Islet precursor cell (in vitro differentiated cells): ENCODE results near the gene ARIH1.
A peak's percentile ranks its signal among the peaks of the same experiment; 100 is the strongest.
"Not testable (repeated sequence)": the region's sequence is repeated elsewhere in the genome, so short reads cannot be mapped to it uniquely, and the experiment has no call there.

ENCODE experiments used
- DNase-seq: peaks from one replicate; pipeline ENCODE4 v3.0.0-alpha.2; 2018

Gene ARIH1

DNA sequence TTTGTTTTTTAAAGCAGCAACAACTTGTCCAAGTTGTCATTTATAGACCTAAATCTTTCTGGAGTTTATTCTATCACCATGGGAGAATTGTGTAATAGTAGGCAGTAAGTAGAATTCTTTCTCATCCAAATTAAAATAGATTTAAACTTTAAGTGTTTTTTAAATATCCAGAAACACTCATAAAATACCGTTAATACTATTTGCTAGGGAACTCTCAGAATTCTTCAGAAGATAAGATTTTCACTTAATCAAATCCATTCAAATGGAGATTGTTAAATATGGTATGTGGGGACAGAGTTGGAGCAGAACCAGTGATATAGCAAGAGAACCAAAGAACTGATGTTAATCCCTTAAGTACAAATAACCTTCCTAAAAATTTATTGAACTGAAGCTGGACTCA, 71.0 kb downstream of the ARIH1 start:
- no peak for DNase-seq

DNA sequence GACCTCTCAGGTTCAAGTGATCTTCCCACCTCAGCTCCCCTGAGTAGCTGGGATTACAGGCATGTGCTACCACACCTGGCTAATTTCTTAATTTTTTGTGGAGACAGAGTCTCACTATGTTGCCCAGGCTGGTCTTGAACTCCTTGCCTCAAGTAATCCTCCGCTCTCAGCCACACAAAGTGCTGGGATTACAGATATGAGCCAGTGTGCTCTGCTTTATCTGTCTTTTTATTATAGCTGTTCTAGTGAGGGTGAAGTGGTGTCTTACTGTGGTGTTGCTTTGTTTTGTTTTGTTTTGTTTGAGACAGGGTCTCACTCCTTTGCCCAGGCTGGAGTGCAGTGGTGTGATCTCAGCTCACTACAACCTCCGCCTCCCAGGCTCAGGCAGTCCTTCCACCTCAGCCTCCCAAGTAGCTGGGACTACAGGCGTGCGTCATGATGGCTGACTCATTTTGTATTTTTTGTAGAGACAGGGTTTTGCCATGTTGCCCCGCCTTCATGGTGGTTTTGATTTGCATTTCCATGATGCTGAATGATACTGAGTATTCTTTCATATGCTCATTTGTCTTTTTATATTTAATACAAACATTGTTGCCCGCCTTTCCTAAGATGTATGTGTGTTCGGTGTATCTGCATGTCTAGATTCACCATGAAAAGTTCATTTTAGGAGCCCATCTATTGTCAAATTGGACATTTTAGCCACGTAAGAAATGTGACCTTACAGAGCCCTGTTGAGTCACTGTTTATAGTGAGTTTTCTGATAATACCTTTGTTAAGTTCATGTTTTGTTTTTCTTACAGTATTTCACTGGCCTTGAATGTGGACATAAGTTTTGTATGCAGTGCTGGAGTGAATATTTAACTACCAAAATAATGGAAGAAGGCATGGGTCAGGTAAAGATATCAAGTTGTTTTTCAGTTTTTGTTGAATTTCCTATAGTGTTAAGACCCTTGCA, 80.6 kb downstream of the ARIH1 start:
- DNase-seq = no peak

DNA sequence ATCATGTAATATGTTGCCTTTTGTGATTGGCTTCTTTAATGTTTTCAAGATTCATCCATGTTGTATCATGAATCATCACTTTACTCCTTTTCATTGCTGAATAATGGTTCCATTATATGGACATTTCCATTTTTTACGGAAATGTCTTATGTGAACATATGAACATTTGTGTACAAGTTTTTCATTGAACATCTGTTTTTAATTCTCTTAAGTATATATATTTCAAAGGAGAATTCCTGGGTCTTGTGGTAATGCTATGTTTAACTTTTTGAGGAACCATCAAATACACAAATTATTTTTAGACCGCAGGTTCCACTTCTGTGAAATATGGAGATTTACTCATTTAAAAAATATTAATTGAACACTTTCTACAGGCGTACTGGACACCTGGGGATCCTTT, 85.7 kb downstream of the ARIH1 start:
- no peak for DNase-seq

DNA sequence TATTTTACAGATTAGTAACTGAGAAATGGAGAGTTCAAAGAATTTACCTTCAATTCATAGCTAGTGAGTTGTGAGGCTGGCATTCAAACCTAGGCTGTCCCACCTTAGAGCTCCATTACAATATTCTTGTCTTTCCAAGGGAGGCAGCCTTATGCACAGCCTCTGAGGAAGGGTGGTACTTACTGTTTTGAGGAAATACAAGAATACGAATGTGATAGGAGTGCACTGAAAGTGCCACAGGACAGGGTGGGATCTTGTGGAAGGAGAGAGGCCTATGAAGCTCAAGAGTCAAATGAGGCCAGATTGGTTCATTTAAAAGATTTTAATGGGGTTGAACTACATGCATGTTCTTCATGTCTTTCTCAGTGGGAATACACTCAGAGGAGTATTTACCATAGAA, 86.3 kb downstream of the ARIH1 start:
- DNase-seq = no peak

DNA sequence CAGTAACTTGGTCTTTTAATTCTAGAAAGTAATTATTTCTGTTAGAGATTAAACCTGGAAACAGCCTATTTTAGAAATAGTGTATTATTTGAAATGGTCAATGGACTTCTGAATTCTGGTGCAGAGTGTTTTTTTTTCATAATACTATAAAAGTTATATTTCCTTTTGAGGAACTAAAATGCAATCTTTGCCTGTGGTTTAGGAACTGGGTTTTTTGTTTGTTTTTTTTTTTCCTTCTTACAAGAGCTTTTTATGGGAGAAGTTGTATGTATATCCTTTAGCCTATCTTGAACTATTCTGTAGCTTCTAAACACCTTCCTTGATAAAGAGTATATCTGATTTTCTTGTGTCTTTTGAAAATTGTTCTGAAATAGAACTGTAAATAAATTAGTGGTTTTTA, 88.3 kb downstream of the ARIH1 start:
- no peak for DNase-seq

DNA sequence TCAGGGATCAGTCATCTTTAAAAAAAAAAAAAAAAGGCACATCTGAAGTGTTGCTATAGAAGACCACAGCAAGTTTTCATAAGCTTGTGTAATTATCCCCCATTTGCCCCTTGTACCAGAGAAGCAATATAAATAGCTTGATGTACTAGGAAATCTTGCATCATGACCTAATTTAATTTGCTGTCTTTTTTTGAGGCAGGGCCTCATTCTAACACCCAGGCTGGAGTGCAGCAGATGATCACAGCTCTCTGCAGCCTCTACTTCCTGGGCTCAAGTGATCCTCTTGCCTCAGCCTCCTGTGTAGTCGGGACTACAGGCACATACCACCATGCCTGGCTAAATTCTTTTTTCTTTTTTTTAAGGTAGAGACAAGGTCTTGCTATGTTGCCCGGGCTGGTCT, 88.7 kb downstream of the ARIH1 start:
- DNase-seq = no peak

DNA sequence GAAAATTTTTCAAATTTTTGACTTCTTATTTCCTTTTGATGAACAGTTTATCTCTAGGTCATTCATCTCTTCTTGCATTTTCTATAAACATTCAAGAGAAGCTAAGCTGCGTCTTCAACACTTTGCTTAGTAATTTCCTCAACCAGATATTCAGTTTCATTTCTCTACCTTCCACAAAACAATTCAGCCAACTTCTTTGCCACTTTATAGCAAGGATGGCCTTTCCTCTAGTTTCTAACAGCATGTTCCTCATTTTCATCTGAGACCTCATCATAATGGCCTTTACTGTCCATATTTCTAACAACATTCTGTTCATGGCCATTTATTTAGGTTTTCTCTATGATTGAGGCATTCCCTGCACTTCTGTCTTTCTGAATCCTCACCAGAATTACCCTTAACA, 90.0 kb downstream of the ARIH1 start:
- DNase-seq = no peak

DNA sequence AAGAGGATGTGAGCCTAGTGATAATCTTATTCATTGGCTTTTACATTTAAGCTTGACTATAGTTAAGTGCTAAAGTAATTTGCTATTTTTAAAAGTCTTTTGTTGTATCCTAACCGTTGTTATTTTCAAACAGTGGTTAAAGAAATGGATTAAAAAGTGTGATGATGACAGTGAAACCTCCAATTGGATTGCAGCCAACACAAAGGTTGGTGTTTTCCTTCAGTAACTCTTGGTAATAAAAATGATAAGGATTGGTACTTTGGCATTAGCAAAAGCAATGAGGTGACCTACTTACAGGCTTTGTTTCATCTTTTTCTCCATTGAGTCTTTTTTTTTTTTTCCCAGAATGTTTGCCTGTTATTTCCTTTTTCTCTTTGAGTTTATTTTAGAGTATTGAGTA, 92.8 kb downstream of the ARIH1 start:
- no peak for DNase-seq

DNA sequence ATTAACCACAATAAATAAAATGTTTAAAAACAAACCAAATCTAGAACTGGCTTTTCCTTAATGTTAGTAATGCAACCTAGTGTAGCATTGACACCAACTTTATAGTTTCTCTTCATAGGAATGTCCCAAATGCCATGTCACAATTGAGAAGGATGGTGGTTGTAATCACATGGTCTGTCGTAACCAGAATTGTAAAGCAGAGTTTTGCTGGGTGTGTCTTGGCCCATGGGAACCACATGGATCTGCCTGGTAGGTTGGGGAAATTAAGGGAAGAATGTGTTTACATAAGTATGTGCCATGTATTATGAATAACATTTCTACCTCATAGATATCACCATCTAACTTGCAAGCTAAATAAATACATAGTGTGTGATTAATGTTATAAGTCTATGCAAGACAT, 95.9 kb downstream of the ARIH1 start:
- DNase-seq = no peak

DNA sequence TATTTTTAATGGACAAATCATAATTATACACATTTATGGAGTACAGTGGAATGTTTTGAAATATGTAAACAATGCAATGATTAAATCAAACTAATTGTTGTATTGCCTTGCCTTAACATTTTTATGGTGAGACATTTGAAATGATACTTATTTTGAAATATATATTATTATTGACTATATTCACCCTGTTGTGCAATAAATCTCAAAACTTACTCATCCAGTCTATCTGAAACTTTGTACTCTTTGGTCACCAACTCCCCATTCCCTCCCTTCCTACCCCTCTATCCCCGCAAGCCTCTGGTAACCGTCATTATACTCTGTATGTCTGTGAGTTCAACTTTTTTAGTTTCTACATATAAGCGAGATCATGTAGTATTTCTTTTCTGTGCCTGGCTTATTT, 105.7 kb downstream of the ARIH1 start:
- DNase-seq = no peak

DNA sequence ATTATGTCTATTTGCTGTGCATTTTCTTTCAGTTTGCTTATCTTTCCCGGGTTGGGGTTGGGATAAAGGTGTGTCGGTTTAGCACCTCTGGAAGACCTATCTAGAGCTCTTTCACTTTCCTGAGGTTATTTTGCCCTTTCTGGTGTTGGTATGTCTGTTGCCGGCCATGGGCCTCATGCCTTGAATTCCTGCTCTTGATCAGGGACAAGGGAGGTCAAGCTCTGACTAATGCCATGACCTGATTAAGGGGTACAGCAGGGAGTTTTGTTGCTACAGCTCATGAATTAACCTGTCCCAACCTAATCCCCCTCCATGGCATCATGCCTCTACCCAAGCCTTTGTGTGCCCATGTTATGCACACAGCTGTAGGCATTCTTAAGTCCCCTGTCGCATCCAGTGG, 109.9 kb downstream of the ARIH1 start:
- no peak for DNase-seq

DNA sequence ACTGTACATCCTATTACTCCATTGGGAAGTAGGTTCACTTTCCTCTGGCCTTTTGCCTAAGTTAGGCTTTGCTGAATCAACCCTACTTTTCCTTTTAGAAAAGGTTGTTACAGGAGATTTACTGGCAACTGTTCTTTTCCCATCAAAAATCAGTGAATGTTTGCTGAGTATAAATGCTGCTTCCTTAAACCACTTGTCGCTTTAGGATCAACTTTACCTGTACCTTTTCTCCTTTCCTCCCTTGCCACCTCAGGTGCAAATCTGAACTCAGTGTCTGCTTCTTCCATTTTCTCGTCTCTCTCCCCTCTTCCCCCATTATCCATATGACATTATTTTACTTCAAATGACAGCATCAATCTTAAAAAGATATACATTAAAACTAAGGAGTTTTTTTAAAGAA, 110.9 kb downstream of the ARIH1 start:
- DNase-seq = no peak

DNA sequence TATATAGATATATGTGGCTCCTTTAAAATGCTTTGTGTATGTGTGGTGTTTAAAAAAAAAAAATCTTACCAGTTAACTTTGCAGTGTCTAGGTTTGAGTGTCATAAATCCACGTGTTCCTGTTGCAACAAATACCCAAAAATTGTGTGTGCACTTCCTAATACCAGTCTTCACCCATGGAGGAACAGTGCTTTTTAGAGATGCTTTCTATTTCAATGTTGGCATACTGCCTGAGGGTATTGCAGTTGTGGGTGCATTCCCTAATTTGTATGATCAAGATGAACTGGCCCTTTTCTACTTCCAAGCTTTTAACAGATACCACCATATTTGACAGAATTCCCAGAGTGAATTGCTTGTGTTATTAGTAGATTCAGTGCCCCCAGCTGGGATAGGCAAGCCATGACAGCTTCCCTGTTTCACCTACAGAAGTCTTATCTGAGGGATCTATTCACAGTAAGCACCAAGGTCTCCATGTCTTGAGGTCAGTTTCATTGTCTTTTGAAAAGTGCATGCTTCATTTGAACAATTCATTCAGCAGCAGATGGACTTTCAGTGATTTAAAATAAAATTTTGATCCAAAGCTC, 111.4 kb downstream of the ARIH1 start:
- DNase-seq = no peak

DNA sequence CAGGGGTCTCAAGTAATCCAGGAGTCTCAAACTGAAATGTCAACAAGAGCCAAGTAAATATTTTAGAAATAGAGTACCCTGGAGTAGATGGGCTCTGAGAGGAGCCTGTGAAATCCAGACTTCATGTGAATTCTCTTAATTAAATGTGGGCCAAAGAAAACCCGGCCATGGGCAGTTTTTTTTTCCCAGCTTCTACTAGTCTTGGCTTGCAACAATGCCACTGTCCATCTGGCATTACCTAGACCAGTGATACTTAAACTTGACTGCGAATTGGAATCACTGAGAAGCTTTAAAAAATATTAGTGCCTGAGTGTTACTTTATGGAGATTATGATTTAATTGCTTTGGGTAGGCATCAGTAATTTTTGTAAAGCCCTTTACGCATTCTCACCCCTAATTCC, 114.0 kb downstream of the ARIH1 start:
- DNase-seq = no peak

DNA sequence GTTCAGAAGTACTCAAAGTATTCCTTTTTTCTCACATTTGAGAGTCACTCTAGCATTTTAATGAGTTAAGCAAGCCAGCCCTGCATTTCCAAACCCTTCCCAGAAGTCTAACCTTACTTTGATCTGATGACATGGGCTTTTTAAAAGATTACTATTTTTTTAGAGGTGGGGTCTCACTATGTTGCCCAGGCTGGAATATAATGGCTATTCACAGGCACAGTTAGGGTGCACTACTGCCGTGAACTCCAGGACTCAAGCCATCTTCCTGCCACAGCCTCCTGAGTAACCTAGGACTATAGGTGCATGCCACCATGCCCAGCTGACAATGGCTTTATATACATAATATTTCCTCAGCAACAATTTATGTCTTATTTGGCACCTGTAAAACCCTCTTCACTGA, 116.3 kb downstream of the ARIH1 start:
- DNase-seq = no peak

DNA sequence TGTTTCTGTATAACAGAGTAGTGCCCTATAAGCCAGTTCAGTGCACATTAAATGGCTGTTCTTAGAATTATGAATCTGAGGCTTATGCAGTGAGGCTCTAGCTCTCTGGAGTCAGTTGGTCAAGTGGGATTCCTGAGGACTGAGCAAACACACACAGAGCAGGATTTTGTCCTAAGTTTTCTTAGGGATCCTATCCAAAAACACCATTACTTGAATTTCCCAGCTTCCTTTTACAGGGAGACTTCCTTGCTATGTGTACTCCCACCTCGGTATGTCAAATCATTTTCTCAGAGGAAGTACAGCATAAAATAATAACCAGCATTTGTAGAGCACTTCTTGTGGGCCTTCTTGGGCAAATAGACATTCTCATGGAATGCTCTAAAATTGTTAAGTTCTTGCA, 117.2 kb downstream of the ARIH1 start:
- no peak for DNase-seq

DNA sequence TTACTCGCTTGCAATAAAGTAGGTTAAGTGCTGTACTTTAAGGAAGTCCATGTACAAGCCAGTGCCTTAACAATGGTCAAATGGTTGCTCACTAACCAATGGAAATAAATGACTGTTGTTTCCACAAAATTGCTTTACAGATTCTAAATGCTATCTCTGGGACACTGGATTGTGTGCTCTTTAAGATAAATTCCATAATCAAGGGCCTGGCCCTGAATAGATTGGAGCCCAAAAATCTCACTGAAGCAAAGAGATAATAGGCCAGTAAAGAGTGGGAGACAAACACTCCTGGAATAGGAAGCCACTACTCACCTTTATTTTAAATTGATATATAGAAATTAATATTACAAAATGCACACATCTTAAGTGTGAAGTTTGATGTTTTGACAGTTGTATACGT, 118.0 kb downstream of the ARIH1 start:
- no peak for DNase-seq

DNA sequence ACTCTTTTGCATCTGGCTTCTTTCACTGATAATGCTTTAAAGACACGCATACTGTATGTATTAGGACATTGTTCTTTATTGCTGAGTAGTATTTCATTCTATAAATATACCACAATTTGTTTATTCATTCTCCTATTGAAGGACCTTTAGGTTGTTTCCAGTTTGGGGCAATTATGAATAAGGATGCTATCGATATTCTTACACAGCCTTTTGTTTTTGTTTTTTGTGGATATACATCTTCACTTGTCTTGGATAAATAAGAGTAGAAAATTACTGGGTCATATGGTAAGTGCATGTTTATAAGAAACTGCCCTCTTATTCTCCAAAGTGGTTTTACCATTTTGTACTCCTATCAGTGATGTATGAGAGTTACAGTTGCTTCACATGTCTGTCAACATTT, 118.5 kb downstream of the ARIH1 start:
- no peak for DNase-seq

DNA sequence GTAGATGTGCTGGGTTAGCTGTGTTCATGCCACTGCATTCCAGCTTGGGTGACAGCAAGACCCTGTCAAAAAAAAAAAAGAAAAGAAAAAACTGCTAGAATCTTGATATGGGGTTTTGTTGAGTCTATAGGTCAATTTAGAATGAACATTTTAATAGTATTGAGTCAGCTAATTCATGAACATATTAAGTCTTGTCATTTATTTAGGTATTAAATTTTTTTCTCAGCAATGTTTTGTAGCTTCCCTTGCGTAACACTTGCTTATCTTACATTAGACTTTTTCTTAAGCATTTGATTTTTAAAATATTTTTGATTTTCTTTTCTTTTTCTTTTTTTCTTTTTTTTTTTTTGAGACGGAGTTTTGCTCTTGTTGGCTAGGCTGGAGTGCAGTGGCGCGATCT, 119.7 kb downstream of the ARIH1 start:
- no peak for DNase-seq

DNA sequence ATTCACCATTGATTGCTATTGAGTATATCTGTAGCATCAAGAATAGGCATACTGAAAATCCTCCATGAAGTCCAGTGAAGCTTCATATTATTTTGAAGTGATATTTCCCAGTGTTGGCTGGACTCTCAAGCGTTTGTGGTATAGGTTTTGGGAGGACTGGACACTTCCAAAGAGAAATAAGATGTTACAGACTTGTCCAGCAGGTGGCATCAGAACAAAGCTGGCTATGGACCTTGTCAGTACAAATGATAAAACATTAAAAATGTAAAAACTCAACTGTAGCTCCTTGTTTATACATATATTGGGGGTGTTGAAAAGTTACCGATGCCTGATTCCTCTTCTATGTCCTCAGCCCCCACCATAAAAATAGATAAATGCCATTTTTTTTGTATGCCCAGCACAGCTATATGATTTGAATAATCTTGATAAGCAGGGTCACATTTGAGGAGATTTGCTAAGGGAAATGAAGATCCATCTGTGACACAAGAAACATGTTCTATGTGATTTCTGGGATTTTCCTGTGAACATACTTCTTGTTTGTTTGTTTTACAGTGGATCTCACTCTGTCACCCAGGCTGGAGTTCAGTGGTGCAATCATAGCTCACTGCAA, 125.8 kb downstream of the ARIH1 start:
- no peak for DNase-seq

DNA sequence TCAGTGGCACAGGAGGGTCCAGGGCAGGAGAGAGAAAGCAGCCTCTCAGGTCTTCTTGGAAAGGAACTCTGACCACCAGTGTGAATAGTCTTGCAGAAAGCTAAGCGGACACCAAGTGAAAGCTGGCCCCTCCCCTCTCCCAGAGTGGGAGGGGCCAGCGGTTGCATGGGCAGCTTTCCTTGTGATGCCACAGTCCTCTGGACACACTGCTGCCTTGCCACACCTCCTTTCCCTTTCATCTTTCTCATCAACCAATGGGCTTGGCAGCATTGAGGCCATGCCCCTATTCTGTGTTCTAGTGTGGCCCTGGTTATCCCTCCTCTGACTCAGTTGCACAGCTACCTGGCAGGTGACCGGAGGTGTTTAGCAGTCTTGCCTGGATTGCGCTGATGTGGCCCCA, 130.7 kb downstream of the ARIH1 start:
- peak; percentile 74 for DNase-seq

DNA sequence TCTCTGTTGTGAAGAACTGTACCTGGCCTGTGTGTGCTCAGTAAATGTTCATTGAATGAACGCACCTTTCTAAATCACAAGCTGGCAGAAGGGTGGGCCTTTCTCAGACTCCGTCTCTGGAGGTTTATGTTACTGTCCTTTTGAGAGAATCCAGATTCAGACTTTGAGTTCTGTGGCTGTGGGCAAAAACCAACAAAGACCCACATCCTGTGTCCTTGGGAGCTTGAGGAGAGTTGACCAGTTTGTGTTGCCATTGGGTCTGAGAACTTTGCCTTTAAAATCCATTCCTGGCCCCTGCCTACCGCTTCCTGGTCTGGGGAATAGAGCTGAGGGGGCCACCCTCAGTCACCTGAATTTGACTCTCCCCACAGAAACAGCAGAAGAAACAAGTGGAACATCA, 134.0 kb downstream of the ARIH1 start:
- not testable (repeated sequence) for DNase-seq

DNA sequence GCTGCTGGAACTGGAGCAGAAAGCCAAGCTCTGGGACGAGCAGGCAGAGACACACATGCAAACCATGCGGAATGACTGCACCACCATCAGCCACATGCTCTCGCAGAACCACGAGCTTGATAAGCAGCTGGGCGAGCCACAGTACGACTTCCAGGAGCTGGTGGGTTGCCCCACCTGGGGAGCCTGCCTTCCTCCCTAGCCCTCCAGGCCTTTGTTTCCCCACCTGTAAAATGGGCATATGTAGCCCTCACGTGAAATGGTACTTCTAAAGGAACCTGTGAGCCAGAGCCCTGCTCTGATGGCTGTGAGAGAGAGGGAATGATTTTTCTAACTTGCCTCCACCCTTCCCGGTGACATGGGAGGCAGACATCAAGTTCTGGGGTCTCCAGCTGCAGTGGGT, 135.7 kb downstream of the ARIH1 start:
- DNase-seq = no peak

DNA sequence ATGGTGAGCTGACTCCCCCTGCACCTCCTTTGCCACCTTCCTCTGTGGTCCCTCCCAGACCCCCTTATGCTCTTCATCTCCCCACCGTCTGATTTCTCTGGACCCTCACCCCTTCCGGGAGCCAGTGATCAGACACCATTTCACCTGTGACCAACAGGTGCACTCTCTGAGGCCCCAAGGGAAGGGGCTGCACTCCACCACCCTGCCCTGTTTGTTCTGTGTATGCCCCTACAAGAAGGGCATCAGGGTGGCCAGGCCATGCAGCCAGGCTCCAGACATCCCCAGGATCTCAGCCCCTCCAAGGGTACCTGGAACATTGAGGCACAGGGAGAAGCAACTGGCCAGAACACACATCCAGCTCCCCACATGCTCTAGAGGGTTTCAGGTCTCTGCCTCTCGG, 138.2 kb downstream of the ARIH1 start:
- DNase-seq = not testable (repeated sequence)
